Adrenal gland (tissue), 12 donors: ENCODE measurements around the gene SPATA33. TPM values are rescaled to one million over a fixed set of nuclear protein-coding genes. Genes with fewer than 3 reads are reported as not detected.

Experiments used
- DNase-seq, 7 donors: peaks; one replicate each; pipeline ENCODE4 v3.0.0-alpha.2; 2019 to 2020
- H3K27ac ChIP-seq, 5 donors: fragments of 200-600 bp; sonication (generic) in 4 of 5; 1 replicate in 3 of 5; 2 replicates in 2 of 5; pipeline versions ENCODE4 v1.5.1 to v1.8.0; 2016 to 2020; ENCODE audit warnings: mild to moderate bottlenecking in 1 of 5
- H3K27me3 ChIP-seq: fragments of 200-600 bp; 2 replicates; pipeline ENCODE4 v1.8.0; 2021
- H3K36me3 ChIP-seq, 2 donors: fragments of 200-600 bp; replicated peaks in 1 of 2; 1 replicate in 1 of 2; 2 replicates in 1 of 2; pipeline versions ENCODE4 v1.5.1 to v1.8.0; 2018 to 2022
- H3K4me1 ChIP-seq, 2 donors: fragments of 200-600 bp; replicated peaks in 1 of 2; 1 replicate in 1 of 2; 2 replicates in 1 of 2; pipeline versions ENCODE4 v1.5.1 to v1.8.0; 2018 to 2021
- H3K4me3 ChIP-seq, 4 donors: fragments of 200-600 bp; sonication (generic) in 3 of 4; one replicate each; pipeline ENCODE4 v1.5.1; 2016 to 2018
- H3K9me3 ChIP-seq, 3 donors: fragments of 200-600 bp; sonication (generic) in 1 of 3; replicated peaks in 1 of 3; 1 replicate in 2 of 3; 2 replicates in 1 of 3; pipeline versions ENCODE4 v1.5.1 to v1.8.0; 2016 to 2021
- CTCF ChIP-seq, 6 experiments: fragments of 450-650 bp in 4 of 6; fragments of 200-600 bp in 2 of 6; sonication (generic) in 1 of 6; IDR thresholded peaks; 1 replicate in 5 of 6; 2 replicates in 1 of 6; pipeline versions ENCODE4 v1.5.1 to v1.8.0; 2016 to 2021; ENCODE audit warnings: antibody characterized with exemption in 6 of 6, mild to moderate bottlenecking in 2 of 6, moderate library complexity in 1 of 6
- POLR2A ChIP-seq, 2 donors: fragments of 450-650 bp; IDR thresholded peaks; one replicate each; pipeline ENCODE4 v1.6.1; 2017; ENCODE audit warnings: antibody characterized with exemption in 2 of 2, mild to moderate bottlenecking in 2 of 2, moderate library complexity in 1 of 2
- WGBS, 4 donors: extraction: QIAGEN DNeasy Blood & Tissue Kit in 2 of 4; methylation state at CpG; one replicate each; pipeline versions ENCODE4 v1.1.5 to v1.1.7; 2013 to 2017; 5-methylcytosine and 5-hydroxymethylcytosine counted together
- intact Hi-C, 2 donors: fragments of 100-400 bp; cut with DNase I; formaldehyde crosslinking; loops; one replicate each; pipeline versions ENCODE4 v1.14.1 to v1.15.0; 2022 to 2023
- polyA plus RNA-seq, 3 donors: library from polyadenylated mRNA; stranded (reverse); fragments of 200-250 nt in 2 of 3; fragments of 350-450 nt in 1 of 3; fragmentation: Illumina TruSeq in 1 of 3; extraction: RNeasy Lipid Tissue Mini Kit (QIAGEN cat#74804) in 1 of 3; gene quantifications; one replicate each; pipeline ENCODE4 v1.2.3, GENCODE V29; 2013 to 2014
- total RNA-seq, 9 donors: library from RNA; depleted of rRNA in 4 of 9; stranded (reverse); fragments of >200 nt in 4 of 9; fragments of 120-200 nt in 1 of 9; fragmentation: NEBNext Ultra II Directional in 1 of 9; extraction: Animal tissue kit (Norgen Biotek cat#: 25700) in 1 of 9; gene quantifications; one replicate each; pipeline versions ENCODE4 v1.1.0 to v1.2.4, GENCODE V29; 2013 to 2023
- donor health status: healthy with polysubstance abuse.
- donor health status: Bipolar disorder and iron deficiency.
- donor health status: DM: yes; HTN: yes; CAD: no.
- donor health status: DM: no; HTN: no; CAD: no.
- donor health status: DM: no; HTN: no; CAD: no.
- donor health status: DM: yes; HTN: yes; CAD: no.

The SPATA33 gene
- total and polyA plus RNA-seq, 12 donors, result 1.9 to 13.5 (median 4.8) TPM

- DNase-seq, result peak in 2 of 7 donors; percentile 32 to 44
- H3K9me3 ChIP-seq, result no peaks in the 10 kb centered on the region
- TF ChIP-seq POLR2A (IDR thresholded peaks at IDR 0.05), result no peak
- TF ChIP-seq CTCF (IDR thresholded peaks at IDR 0.05), result peak; percentile 34 to 66 (median 53)
- no peaks in the 10 kb centered on the region for H3K4me1 ChIP-seq
- no peak overlapping the region for H3K27ac ChIP-seq
- WGBS, 4 donors, result 24 to 82% (median 53%) methylated on average over 4 to 17 of the region's 17 CpGs
- intact Hi-C loops, result no loop called here
- peaks cover 5% of the 10 kb centered on the region for H3K27me3 ChIP-seq
- H3K4me3 ChIP-seq, result no peak overlapping the region
- no peaks in the 10 kb centered on the region for H3K36me3 ChIP-seq
Observed at GRCh38 chr16:89615596-89616090, 42.0 kb upstream of the SPATA33 start.

GRCh38 chr16:89616623-89617022 lies 41.0 kb upstream of the SPATA33 start:
- no peaks in the 10 kb centered on the region for H3K4me1 ChIP-seq
- no peaks in the 10 kb centered on the region for H3K9me3 ChIP-seq
- WGBS, 4 donors, result 75 to 85% (median 77%) methylated on average over 20 of the region's 20 CpGs

GRCh38 chr16:89617036-89617435 lies 40.6 kb upstream of the SPATA33 start:
- Histone ChIP-seq H3K9me3 (no peaks in the 10 kb centered on the region), H3K27me3 (peaks cover 4% of the 10 kb centered on the region), H3K27ac (peak overlapping the region in 1 of 5 donors; percentile 29), H3K4me3 (no peak overlapping the region), H3K36me3 (no peaks in the 10 kb centered on the region), H3K4me1 (no peaks in the 10 kb centered on the region)
- TF ChIP-seq POLR2A (IDR thresholded peaks at IDR 0.05) (no peak), CTCF (IDR thresholded peaks at IDR 0.05) (no peak)
- intact Hi-C loops, result no loop called here
- no peak for DNase-seq
- 60 to 68% (median 66%) methylated on average over 4 to 6 of the region's 6 CpGs for WGBS, 4 donors

More at GRCh38 chr16:89616623-89617022, 41.0 kb upstream of the SPATA33 start:
- no peak for TF ChIP-seq POLR2A (IDR thresholded peaks at IDR 0.05)
- no peak for TF ChIP-seq CTCF (IDR thresholded peaks at IDR 0.05)
- no peak for DNase-seq
- H3K27me3 ChIP-seq, result peaks cover 5% of the 10 kb centered on the region
- no peaks in the 10 kb centered on the region for H3K36me3 ChIP-seq
- intact Hi-C loops, result no loop called here
- peak overlapping the region in 1 of 5 donors; percentile 29 for H3K27ac ChIP-seq
- no peak overlapping the region for H3K4me3 ChIP-seq

GRCh38 chr16:89618109-89618998 lies 39.3 kb upstream of the SPATA33 start:
- H3K4me1 ChIP-seq, result no peaks in the 10 kb centered on the region
- intact Hi-C loops, result no loop called here
- H3K27me3 ChIP-seq, result no peaks in the 10 kb centered on the region

More at GRCh38 chr16:89618109-89618998, 39.3 kb upstream of the SPATA33 start:
- no peak for DNase-seq
- Histone ChIP-seq H3K36me3 (no peaks in the 10 kb centered on the region), H3K9me3 (no peaks in the 10 kb centered on the region), H3K27ac (no peak overlapping the region), H3K4me3 (no peak overlapping the region)
- no peak for TF ChIP-seq POLR2A (IDR thresholded peaks at IDR 0.05)
- TF ChIP-seq CTCF (IDR thresholded peaks at IDR 0.05), result no peak
- WGBS, 4 donors, result 61 to 68% (median 65%) methylated on average over 15 to 16 of the region's 16 CpGs
